HFF-Myc (cell line): ENCODE data around the gene STPG2.

Experiments used
- DNase-seq: peaks from one replicate; pipeline ENCODE4 v3.0.0-alpha.2; 2011; ENCODE audit warnings: low read depth; ENCODE audit errors: extremely low read depth
- H3K4me3 ChIP-seq: replicated peaks from 2 replicates; pipeline ENCODE4 v1.5.1; 2011; ENCODE audit warnings: low read depth, mild to moderate bottlenecking, control low read depth, low read length
- CTCF ChIP-seq: IDR thresholded peaks from 2 replicates; pipeline ENCODE4 v1.5.1; 2012; ENCODE audit warnings: mild to moderate bottlenecking, low read depth, low read length, control low read depth; ENCODE audit errors: missing control alignments

STPG2 gene

GRCh38 chr4:98125585-98125984 lies 17.7 kb downstream of the STPG2 start:
- DNase-seq: no peak
- H3K4me3 ChIP-seq: no peak overlapping the region
- no peak for TF ChIP-seq CTCF

- no peak overlapping the region for H3K4me3 ChIP-seq
- DNase-seq: no peak
- no peak for TF ChIP-seq CTCF
Measured at GRCh38 chr4:98117363-98117762, 25.9 kb downstream of the STPG2 start.

GRCh38 chr4:98113012-98113411 lies 30.3 kb downstream of the STPG2 start:
- TF ChIP-seq CTCF: peak; percentile 17
- no peak overlapping the region for H3K4me3 ChIP-seq
- peak; percentile 3 for DNase-seq

GRCh38 chr4:98110929-98111328 lies 32.3 kb downstream of the STPG2 start:
- no peak for DNase-seq
- no peak overlapping the region for H3K4me3 ChIP-seq
- TF ChIP-seq CTCF: no peak

- TF ChIP-seq CTCF: no peak
- DNase-seq: no peak
- no peak overlapping the region for H3K4me3 ChIP-seq
Measured at GRCh38 chr4:98110214-98110613, 33.1 kb downstream of the STPG2 start.

GRCh38 chr4:98102660-98103059 lies 40.6 kb downstream of the STPG2 start:
- TF ChIP-seq CTCF: no peak
- no peak for DNase-seq
- no peak overlapping the region for H3K4me3 ChIP-seq

- DNase-seq: no peak
- H3K4me3 ChIP-seq: no peak overlapping the region
- no peak for TF ChIP-seq CTCF
Measured at GRCh38 chr4:98101988-98102387, 41.3 kb downstream of the STPG2 start.
